Astrocyte (in vitro differentiated cells and primary cell): Measurements from ENCODE around the gene AAMP.

Experiments
- EZH2 ChIP-seq: IDR thresholded peaks from 2 replicates; pipeline ENCODE4 v1.6.1; 2012; ENCODE audit warnings: mild to moderate bottlenecking, low read length, inconsistent platforms; ENCODE audit not compliant: insufficient read depth
- TF ChIP-seq, protein P1 (sequence below): IDR thresholded peaks from 2 replicates; pipeline ENCODE4 v1.5.1; 2011; ENCODE audit warnings: low read depth, mild to moderate bottlenecking, inconsistent platforms, low read length, moderate library complexity; ENCODE audit not compliant: insufficient read depth

DNA sequence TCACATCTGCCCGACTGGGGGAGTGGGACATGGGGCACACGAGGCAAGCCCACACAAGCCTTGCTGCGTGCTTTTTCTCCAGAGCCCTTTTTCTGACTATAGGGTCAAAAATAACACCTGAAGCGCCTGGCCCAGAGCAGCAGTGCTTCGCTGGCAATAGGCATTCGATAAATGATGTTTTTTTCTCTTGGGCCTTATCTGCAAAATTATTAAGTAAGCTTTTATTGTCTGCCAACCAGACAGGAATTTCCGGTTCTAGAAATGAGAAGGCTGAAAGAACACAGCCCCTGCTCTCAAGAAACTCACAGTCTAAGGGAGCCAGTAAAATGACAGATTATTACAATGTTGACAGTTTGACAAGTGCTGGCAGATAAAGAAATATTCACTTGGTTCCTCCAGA is 25.1 kb upstream of the AAMP start:
- TF ChIP-seq, protein P1, sequence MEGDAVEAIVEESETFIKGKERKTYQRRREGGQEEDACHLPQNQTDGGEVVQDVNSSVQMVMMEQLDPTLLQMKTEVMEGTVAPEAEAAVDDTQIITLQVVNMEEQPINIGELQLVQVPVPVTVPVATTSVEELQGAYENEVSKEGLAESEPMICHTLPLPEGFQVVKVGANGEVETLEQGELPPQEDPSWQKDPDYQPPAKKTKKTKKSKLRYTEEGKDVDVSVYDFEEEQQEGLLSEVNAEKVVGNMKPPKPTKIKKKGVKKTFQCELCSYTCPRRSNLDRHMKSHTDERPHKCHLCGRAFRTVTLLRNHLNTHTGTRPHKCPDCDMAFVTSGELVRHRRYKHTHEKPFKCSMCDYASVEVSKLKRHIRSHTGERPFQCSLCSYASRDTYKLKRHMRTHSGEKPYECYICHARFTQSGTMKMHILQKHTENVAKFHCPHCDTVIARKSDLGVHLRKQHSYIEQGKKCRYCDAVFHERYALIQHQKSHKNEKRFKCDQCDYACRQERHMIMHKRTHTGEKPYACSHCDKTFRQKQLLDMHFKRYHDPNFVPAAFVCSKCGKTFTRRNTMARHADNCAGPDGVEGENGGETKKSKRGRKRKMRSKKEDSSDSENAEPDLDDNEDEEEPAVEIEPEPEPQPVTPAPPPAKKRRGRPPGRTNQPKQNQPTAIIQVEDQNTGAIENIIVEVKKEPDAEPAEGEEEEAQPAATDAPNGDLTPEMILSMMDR, result no peak
- no peak for TF ChIP-seq EZH2
